ENCODE results near the gene STIM2.

STIM2 gene

DNA sequence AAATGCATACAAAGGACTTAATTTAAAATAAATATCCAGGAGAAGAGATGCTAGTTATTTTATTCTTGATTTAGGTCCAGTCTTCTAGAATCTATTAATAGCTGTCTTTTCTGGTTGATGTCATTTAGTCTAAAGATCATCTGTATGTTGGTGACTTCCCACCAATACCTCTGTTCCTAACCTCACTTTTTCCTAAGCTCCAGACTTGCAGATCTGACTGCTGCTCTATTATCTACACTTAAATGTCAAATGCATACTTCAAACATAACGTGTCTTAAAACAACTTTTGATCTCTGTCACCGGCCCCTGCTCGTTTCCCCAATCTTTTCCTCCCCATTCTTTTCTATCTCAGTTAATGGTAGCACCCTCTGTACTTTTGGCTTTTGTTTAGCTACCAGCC lies 133.3 kb downstream of the STIM2 start:
- no peak for ATAC-seq (ENCODE audit: low read depth)
- no peak overlapping the region for H3K4me3 ChIP-seq (ENCODE audit: severe bottlenecking)
- no peaks in the 10 kb centered on the region for H3K27me3 ChIP-seq (ENCODE audit: insufficient read depth, poor library complexity, severe bottlenecking)
- H3K9me3 ChIP-seq (ENCODE audit: severe bottlenecking): no peaks in the 10 kb centered on the region
- H3K4me1 ChIP-seq (ENCODE audit: insufficient read depth, poor library complexity, severe bottlenecking): no peaks in the 10 kb centered on the region
- H3K36me3 ChIP-seq (ENCODE audit: low read depth): no peaks in the 10 kb centered on the region; the same call in 1 of the 2 replicates
- DNase-seq (ENCODE audit: low spot score): no peak
- TF ChIP-seq, protein P1, sequence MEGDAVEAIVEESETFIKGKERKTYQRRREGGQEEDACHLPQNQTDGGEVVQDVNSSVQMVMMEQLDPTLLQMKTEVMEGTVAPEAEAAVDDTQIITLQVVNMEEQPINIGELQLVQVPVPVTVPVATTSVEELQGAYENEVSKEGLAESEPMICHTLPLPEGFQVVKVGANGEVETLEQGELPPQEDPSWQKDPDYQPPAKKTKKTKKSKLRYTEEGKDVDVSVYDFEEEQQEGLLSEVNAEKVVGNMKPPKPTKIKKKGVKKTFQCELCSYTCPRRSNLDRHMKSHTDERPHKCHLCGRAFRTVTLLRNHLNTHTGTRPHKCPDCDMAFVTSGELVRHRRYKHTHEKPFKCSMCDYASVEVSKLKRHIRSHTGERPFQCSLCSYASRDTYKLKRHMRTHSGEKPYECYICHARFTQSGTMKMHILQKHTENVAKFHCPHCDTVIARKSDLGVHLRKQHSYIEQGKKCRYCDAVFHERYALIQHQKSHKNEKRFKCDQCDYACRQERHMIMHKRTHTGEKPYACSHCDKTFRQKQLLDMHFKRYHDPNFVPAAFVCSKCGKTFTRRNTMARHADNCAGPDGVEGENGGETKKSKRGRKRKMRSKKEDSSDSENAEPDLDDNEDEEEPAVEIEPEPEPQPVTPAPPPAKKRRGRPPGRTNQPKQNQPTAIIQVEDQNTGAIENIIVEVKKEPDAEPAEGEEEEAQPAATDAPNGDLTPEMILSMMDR (IDR thresholded peaks at IDR 0.05; ENCODE audit: poor library complexity, severe bottlenecking): no peak
- H3K27ac ChIP-seq (ENCODE audit: poor library complexity, severe bottlenecking): no peak overlapping the region

GRCh38 chr4:26995316-26995715 lies 134.7 kb downstream of the STIM2 start:
- Histone ChIP-seq H3K9me3 (ENCODE audit: severe bottlenecking) (no peaks in the 10 kb centered on the region), H3K27me3 (ENCODE audit: insufficient read depth, poor library complexity, severe bottlenecking) (no peaks in the 10 kb centered on the region), H3K4me1 (ENCODE audit: insufficient read depth, poor library complexity, severe bottlenecking) (no peaks in the 10 kb centered on the region), H3K27ac (ENCODE audit: poor library complexity, severe bottlenecking) (no peak overlapping the region), H3K36me3 (ENCODE audit: low read depth) (no peaks in the 10 kb centered on the region; the same call in 1 of the 2 replicates), H3K4me3 (ENCODE audit: severe bottlenecking) (no peak overlapping the region)
- DNase-seq (ENCODE audit: low spot score) (no peak), ATAC-seq (ENCODE audit: low read depth) (no peak)
- TF ChIP-seq, protein P1 (IDR thresholded peaks at IDR 0.05; ENCODE audit: poor library complexity, severe bottlenecking): no peak

- no peak overlapping the region for H3K4me3 ChIP-seq (ENCODE audit: severe bottlenecking)
- no peaks in the 10 kb centered on the region for H3K4me1 ChIP-seq (ENCODE audit: insufficient read depth, poor library complexity, severe bottlenecking)
- H3K27me3 ChIP-seq (ENCODE audit: insufficient read depth, poor library complexity, severe bottlenecking): no peaks in the 10 kb centered on the region
- ATAC-seq (ENCODE audit: low read depth) (no peak), DNase-seq (ENCODE audit: low spot score) (no peak)
- TF ChIP-seq, protein P1 (IDR thresholded peaks at IDR 0.05; ENCODE audit: poor library complexity, severe bottlenecking): no peak
- H3K36me3 ChIP-seq (ENCODE audit: low read depth): no peaks in the 10 kb centered on the region; the same call in 1 of the 2 replicates
- no peak overlapping the region for H3K27ac ChIP-seq (ENCODE audit: poor library complexity, severe bottlenecking)
- no peaks in the 10 kb centered on the region for H3K9me3 ChIP-seq (ENCODE audit: severe bottlenecking)
These were observed 136.1 kb downstream of the STIM2 start for GRCh38 chr4:26996745-26997144.

DNA sequence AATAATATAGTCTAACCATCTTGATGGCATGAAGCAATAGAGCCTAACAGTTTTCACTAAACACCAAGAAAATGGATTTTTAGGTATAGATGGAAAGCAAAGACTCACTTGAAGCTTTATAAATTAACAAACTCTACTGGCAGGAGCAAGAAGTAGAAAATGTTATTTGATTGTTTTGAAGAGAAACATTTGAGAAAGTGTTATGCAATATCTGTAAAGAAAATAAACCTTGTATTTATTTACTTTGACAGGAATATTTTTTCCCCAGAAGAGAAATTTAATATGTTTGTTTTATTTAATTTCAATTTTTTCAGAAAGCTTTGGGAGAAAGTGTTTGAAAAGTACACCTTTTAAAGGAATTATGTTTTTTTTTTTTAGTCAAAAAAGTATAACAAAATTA lies 139.0 kb downstream of the STIM2 start:
- Histone ChIP-seq H3K27ac (ENCODE audit: poor library complexity, severe bottlenecking) (no peak overlapping the region), H3K4me1 (ENCODE audit: insufficient read depth, poor library complexity, severe bottlenecking) (no peaks in the 10 kb centered on the region), H3K27me3 (ENCODE audit: insufficient read depth, poor library complexity, severe bottlenecking) (no peaks in the 10 kb centered on the region), H3K9me3 (ENCODE audit: severe bottlenecking) (no peaks in the 10 kb centered on the region), H3K36me3 (ENCODE audit: low read depth) (no peaks in the 10 kb centered on the region; the same call in 1 of the 2 replicates), H3K4me3 (ENCODE audit: severe bottlenecking) (no peak overlapping the region)
- TF ChIP-seq, protein P1 (IDR thresholded peaks at IDR 0.05; ENCODE audit: poor library complexity, severe bottlenecking): no peak
- no peak for ATAC-seq (ENCODE audit: low read depth)
- DNase-seq (ENCODE audit: low spot score): no peak

DNA sequence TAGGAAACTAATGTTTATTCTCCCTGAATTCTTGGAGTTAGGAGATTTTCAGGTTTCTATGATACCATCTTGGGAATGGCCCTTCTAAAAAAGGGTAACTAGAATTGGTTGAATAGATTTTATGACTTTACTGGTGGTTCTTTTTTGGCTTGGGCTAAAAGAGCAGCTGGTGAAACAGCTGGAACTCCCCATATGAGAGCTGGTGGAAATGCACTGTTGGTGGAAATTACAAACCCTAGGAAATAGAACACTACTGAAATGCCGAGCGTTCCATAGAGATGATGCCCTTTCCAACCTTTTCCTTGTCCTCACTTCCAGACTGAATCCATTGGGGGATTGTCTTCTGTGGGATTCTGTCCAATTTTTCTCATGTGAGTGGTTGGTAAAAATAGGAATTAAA lies 139.5 kb downstream of the STIM2 start:
- ATAC-seq (ENCODE audit: low read depth) (no peak), DNase-seq (ENCODE audit: low spot score) (no peak)
- peaks cover 3% of the 10 kb centered on the region for H3K4me1 ChIP-seq (ENCODE audit: insufficient read depth, poor library complexity, severe bottlenecking)
- TF ChIP-seq, protein P1 (IDR thresholded peaks at IDR 0.05; ENCODE audit: poor library complexity, severe bottlenecking): no peak
- H3K4me3 ChIP-seq (ENCODE audit: severe bottlenecking): no peak overlapping the region
- no peaks in the 10 kb centered on the region for H3K9me3 ChIP-seq (ENCODE audit: severe bottlenecking)
- no peaks in the 10 kb centered on the region; the same call in 1 of the 2 replicates for H3K36me3 ChIP-seq (ENCODE audit: low read depth)
- no peaks in the 10 kb centered on the region for H3K27me3 ChIP-seq (ENCODE audit: insufficient read depth, poor library complexity, severe bottlenecking)
- no peak overlapping the region for H3K27ac ChIP-seq (ENCODE audit: poor library complexity, severe bottlenecking)
